Stimulated activated effector memory CD8-positive, alpha-beta T cell treated with anti-CD3 and anti-CD28 coated beads, Interleukin-12 subunit alpha, Interleukin-12 subunit beta, amount 100 ng/mL, for 72 hours (primary cell): ENCODE data around the gene DOCK4.

Source experiments
- ATAC-seq: fragments of 150-1000 bp; cut with Tn5 transposase; 2 replicates; pipeline ENCODE4 v1.10.0; 2021
- DNase-seq, 2 donors: peaks; one replicate each; pipeline ENCODE4 v3.0.0; 2021 to 2022; ENCODE audit warnings: low spot score in 2 of 2
- H3K27ac Mint-ChIP-seq: one replicate; pipeline ENCODE4 v1.8.0; 2022; ENCODE audit warnings: mild to moderate bottlenecking, mixed read lengths
- H3K36me3 Mint-ChIP-seq: one replicate; pipeline ENCODE4 v1.8.0; 2022; ENCODE audit warnings: mild to moderate bottlenecking, mixed read lengths
- H3K4me1 Mint-ChIP-seq: one replicate; pipeline ENCODE4 v1.8.0; 2022; ENCODE audit warnings: mixed read lengths
- H3K4me3 Mint-ChIP-seq: one replicate; pipeline ENCODE4 v1.8.0; 2022; ENCODE audit warnings: mild to moderate bottlenecking, mixed read lengths
- H3K9me3 Mint-ChIP-seq: one replicate; pipeline ENCODE4 v1.8.0; 2022; ENCODE audit warnings: mixed read lengths

The DOCK4 gene

GRCh38 chr7:111803015-111803758 lies 403.0 kb downstream of the DOCK4 start:
- no peak for DNase-seq
- Mint-ChIP-seq H3K9me3 (peaks cover 14% of the 10 kb centered on the region), H3K4me1 (no peaks in the 10 kb centered on the region), H3K36me3 (no peaks in the 10 kb centered on the region), H3K4me3 (no peak overlapping the region), H3K27ac (no peak overlapping the region)
- ATAC-seq, result no peak

GRCh38 chr7:111802194-111802772 lies 403.9 kb downstream of the DOCK4 start:
- Mint-ChIP-seq H3K9me3 (peaks cover 16% of the 10 kb centered on the region), H3K4me1 (no peaks in the 10 kb centered on the region), H3K36me3 (no peaks in the 10 kb centered on the region), H3K27ac (no peak overlapping the region), H3K4me3 (no peak overlapping the region)
- ATAC-seq, result no peak
- DNase-seq, result no peak

- Mint-ChIP-seq H3K4me1 (no peaks in the 10 kb centered on the region), H3K36me3 (no peaks in the 10 kb centered on the region), H3K4me3 (no peak overlapping the region), H3K27ac (no peak overlapping the region), H3K9me3 (peaks cover 20% of the 10 kb centered on the region)
- no peak for ATAC-seq
- no peak for DNase-seq
Observed at GRCh38 chr7:111801277-111801676, 404.9 kb downstream of the DOCK4 start.

GRCh38 chr7:111796671-111797070 lies 409.5 kb downstream of the DOCK4 start:
- ATAC-seq, result no peak
- Mint-ChIP-seq H3K27ac (no peak overlapping the region), H3K4me1 (no peaks in the 10 kb centered on the region), H3K4me3 (no peak overlapping the region), H3K9me3 (peaks cover 35% of the 10 kb centered on the region), H3K36me3 (no peaks in the 10 kb centered on the region)
- no peak for DNase-seq

GRCh38 chr7:111789870-111790269 lies 416.3 kb downstream of the DOCK4 start:
- H3K9me3 Mint-ChIP-seq, result peaks cover 12% of the 10 kb centered on the region
- no peaks in the 10 kb centered on the region for H3K4me1 Mint-ChIP-seq
- DNase-seq, result no peak
- H3K4me3 Mint-ChIP-seq, result no peak overlapping the region
- H3K27ac Mint-ChIP-seq, result no peak overlapping the region
- no peak for ATAC-seq
- H3K36me3 Mint-ChIP-seq, result no peaks in the 10 kb centered on the region

- Mint-ChIP-seq H3K4me1 (no peaks in the 10 kb centered on the region), H3K9me3 (peaks cover 4% of the 10 kb centered on the region), H3K4me3 (no peak overlapping the region), H3K27ac (no peak overlapping the region), H3K36me3 (no peaks in the 10 kb centered on the region)
- ATAC-seq (no peak), DNase-seq (no peak)
Observed at GRCh38 chr7:111789048-111789320, 417.2 kb downstream of the DOCK4 start.

- no peak for DNase-seq
- no peak overlapping the region for H3K27ac Mint-ChIP-seq
- H3K36me3 Mint-ChIP-seq, result no peaks in the 10 kb centered on the region
- no peak for ATAC-seq
- H3K4me3 Mint-ChIP-seq, result no peak overlapping the region
- H3K4me1 Mint-ChIP-seq, result no peaks in the 10 kb centered on the region
- H3K9me3 Mint-ChIP-seq, result no peaks in the 10 kb centered on the region
Observed at GRCh38 chr7:111788286-111789047, 417.7 kb downstream of the DOCK4 start.

GRCh38 chr7:111787741-111788140 lies 418.5 kb downstream of the DOCK4 start:
- Mint-ChIP-seq H3K4me3 (no peak overlapping the region), H3K9me3 (no peaks in the 10 kb centered on the region), H3K4me1 (no peaks in the 10 kb centered on the region)

GRCh38 chr7:111787099-111787498 lies 419.1 kb downstream of the DOCK4 start:
- Mint-ChIP-seq H3K36me3 (no peaks in the 10 kb centered on the region), H3K4me3 (no peak overlapping the region), H3K4me1 (no peaks in the 10 kb centered on the region), H3K9me3 (no peaks in the 10 kb centered on the region), H3K27ac (no peak overlapping the region)
- DNase-seq (no peak), ATAC-seq (no peak)

More at GRCh38 chr7:111787741-111788140, 418.5 kb downstream of the DOCK4 start:
- DNase-seq (no peak), ATAC-seq (no peak)
- Mint-ChIP-seq H3K36me3 (no peaks in the 10 kb centered on the region), H3K27ac (no peak overlapping the region)

GRCh38 chr7:111785076-111785475 lies 421.1 kb downstream of the DOCK4 start:
- Mint-ChIP-seq H3K4me1 (no peaks in the 10 kb centered on the region), H3K4me3 (no peak overlapping the region), H3K27ac (no peak overlapping the region), H3K36me3 (no peaks in the 10 kb centered on the region), H3K9me3 (no peaks in the 10 kb centered on the region)
- DNase-seq (no peak), ATAC-seq (no peak)

- DNase-seq (no peak), ATAC-seq (no peak)
- Mint-ChIP-seq H3K4me1 (no peaks in the 10 kb centered on the region), H3K4me3 (no peak overlapping the region), H3K9me3 (no peaks in the 10 kb centered on the region), H3K27ac (no peak overlapping the region), H3K36me3 (no peaks in the 10 kb centered on the region)
Observed at GRCh38 chr7:111784296-111784695, 421.9 kb downstream of the DOCK4 start.

GRCh38 chr7:111783854-111784253 lies 422.3 kb downstream of the DOCK4 start:
- no peak for ATAC-seq

GRCh38 chr7:111780527-111780926 lies 425.7 kb downstream of the DOCK4 start:
- H3K27ac Mint-ChIP-seq, result no peak overlapping the region
- H3K36me3 Mint-ChIP-seq, result no peaks in the 10 kb centered on the region
- no peaks in the 10 kb centered on the region for H3K4me1 Mint-ChIP-seq
- no peaks in the 10 kb centered on the region for H3K9me3 Mint-ChIP-seq
- DNase-seq, result no peak
- ATAC-seq, result no peak
- H3K4me3 Mint-ChIP-seq, result no peak overlapping the region

More at GRCh38 chr7:111783854-111784253, 422.3 kb downstream of the DOCK4 start:
- Mint-ChIP-seq H3K4me3 (no peak overlapping the region), H3K9me3 (no peaks in the 10 kb centered on the region), H3K36me3 (no peaks in the 10 kb centered on the region), H3K27ac (no peak overlapping the region), H3K4me1 (no peaks in the 10 kb centered on the region)
- no peak for DNase-seq

- Mint-ChIP-seq H3K27ac (no peak overlapping the region), H3K9me3 (no peaks in the 10 kb centered on the region), H3K36me3 (no peaks in the 10 kb centered on the region), H3K4me3 (no peak overlapping the region), H3K4me1 (no peaks in the 10 kb centered on the region)
- no peak for ATAC-seq
- no peak for DNase-seq
Observed at GRCh38 chr7:111775206-111775605, 431.0 kb downstream of the DOCK4 start.

GRCh38 chr7:111772716-111773115 lies 433.5 kb downstream of the DOCK4 start:
- ATAC-seq (no peak), DNase-seq (no peak)
- Mint-ChIP-seq H3K4me3 (no peak overlapping the region), H3K4me1 (no peaks in the 10 kb centered on the region), H3K36me3 (no peaks in the 10 kb centered on the region), H3K27ac (no peak overlapping the region), H3K9me3 (no peaks in the 10 kb centered on the region)

GRCh38 chr7:111771638-111772037 lies 434.6 kb downstream of the DOCK4 start:
- Mint-ChIP-seq H3K4me1 (no peaks in the 10 kb centered on the region), H3K4me3 (no peak overlapping the region), H3K27ac (no peak overlapping the region), H3K9me3 (no peaks in the 10 kb centered on the region), H3K36me3 (no peaks in the 10 kb centered on the region)
- no peak for DNase-seq
- ATAC-seq, result no peak
